ENCODE data around the gene SSMEM1.

- TF ChIP-seq CTCF (conservative IDR thresholded peaks at IDR 0.05; ENCODE audit: low read length) (no peak), EZH2phosphoT487 (IDR thresholded peaks at IDR 0.05; ENCODE audit: borderline replicate concordance, low read depth, low read length) (no peak)
These were observed 12.3 kb upstream of the SSMEM1 start for GRCh38 chr7:130195396-130195795.
